ENCODE results near the gene TNP1.

The TNP1 gene

GRCh38 chr2:216859944-216860343 is at the start of gene TNP1:
TSS of gene TNP1 (minus strand) at chr2:216860064. CDS start at chr2:216860034, 30 bp downstream.
- DNase-seq = no peak

- DNase-seq = no peak
Observed at GRCh38 chr2:216908300-216908699, 48.4 kb upstream of the TNP1 start.

- DNase-seq = no peak
Observed at GRCh38 chr2:216905649-216906329, 45.9 kb upstream of the TNP1 start.

GRCh38 chr2:216904974-216905373 is 45.1 kb upstream of the TNP1 start:
- DNase-seq = no peak

GRCh38 chr2:216904554-216904953 is 44.7 kb upstream of the TNP1 start:
- DNase-seq = no peak

- DNase-seq = no peak
Observed at GRCh38 chr2:216903470-216903869, 43.6 kb upstream of the TNP1 start.

- no peak for DNase-seq
Observed at GRCh38 chr2:216901273-216901672, 41.4 kb upstream of the TNP1 start.

- DNase-seq = no peak
Observed at GRCh38 chr2:216900406-216900805, 40.5 kb upstream of the TNP1 start.

GRCh38 chr2:216897561-216898203 is 37.8 kb upstream of the TNP1 start:
- no peak for DNase-seq

- no peak for DNase-seq
Observed at GRCh38 chr2:216890138-216890537, 30.3 kb upstream of the TNP1 start.

- no peak for DNase-seq
Observed at GRCh38 chr2:216888887-216889622, 29.2 kb upstream of the TNP1 start.

GRCh38 chr2:216888081-216888480 is 28.2 kb upstream of the TNP1 start:
- no peak for DNase-seq

- DNase-seq = no peak
Observed at GRCh38 chr2:216887138-216887537, 27.3 kb upstream of the TNP1 start.

GRCh38 chr2:216885117-216885553 is 25.3 kb upstream of the TNP1 start:
- DNase-seq = no peak

GRCh38 chr2:216884347-216884746 is 24.5 kb upstream of the TNP1 start:
- no peak for DNase-seq

GRCh38 chr2:216882876-216883275 is 23.0 kb upstream of the TNP1 start:
- no peak for DNase-seq

GRCh38 chr2:216881411-216881810 is 21.5 kb upstream of the TNP1 start:
- DNase-seq = no peak

GRCh38 chr2:216880509-216881184 is 20.8 kb upstream of the TNP1 start:
- no peak for DNase-seq

GRCh38 chr2:216879727-216880508 is 20.1 kb upstream of the TNP1 start:
- DNase-seq = no peak

GRCh38 chr2:216878072-216878471 is 18.2 kb upstream of the TNP1 start:
- no peak for DNase-seq

- no peak for DNase-seq
Observed at GRCh38 chr2:216877085-216877484, 17.2 kb upstream of the TNP1 start.

- DNase-seq = no peak
Observed at GRCh38 chr2:216875862-216876261, 16.0 kb upstream of the TNP1 start.

GRCh38 chr2:216873573-216873972 is 13.7 kb upstream of the TNP1 start:
- DNase-seq = no peak
